Mesodermal cell (in vitro differentiated cells): Measurements from ENCODE around the gene KAZN.
A peak's percentile ranks its signal among the peaks of the same experiment; 100 is the strongest.
"Not testable (repeated sequence)": the region's sequence is repeated elsewhere in the genome, so short reads cannot be mapped to it uniquely, and the experiment has no call there.

Source experiments
- H3K27ac ChIP-seq: 2 replicates; pipeline ENCODE4 v1.7.0; 2013; ENCODE audit warnings: mild to moderate bottlenecking, low read depth, low read length, moderate library complexity; ENCODE audit not compliant: severe bottlenecking
- H3K36me3 ChIP-seq: 2 replicates; pipeline ENCODE4 v1.7.1; 2013; ENCODE audit warnings: mild to moderate bottlenecking, low read length, moderate library complexity; ENCODE audit not compliant: control insufficient read depth, insufficient read depth
- H3K4me1 ChIP-seq: one replicate; pipeline ENCODE4 v1.7.1; 2013; ENCODE audit warnings: mild to moderate bottlenecking, low read length; ENCODE audit not compliant: insufficient read depth, control insufficient read depth, poor library complexity, severe bottlenecking
- H3K4me3 ChIP-seq: 2 replicates; pipeline ENCODE4 v1.7.0; 2013; ENCODE audit warnings: low read length, control low read depth, mild to moderate bottlenecking; ENCODE audit not compliant: insufficient read depth, poor library complexity, severe bottlenecking; ENCODE audit errors: extremely low read depth
- H3K9me3 ChIP-seq: 2 replicates; pipeline ENCODE4 v1.7.1; 2013; ENCODE audit warnings: mild to moderate bottlenecking, low read length, moderate library complexity; ENCODE audit not compliant: control insufficient read depth
- WGBS, 2 experiments: methylation state at CpG; one replicate each; pipeline ENCODE4 v1.1.5; 2013; ENCODE audit warnings: missing lambda C conversion rate in 2 of 2; ENCODE audit not compliant: insufficient coverage in 2 of 2; 5-methylcytosine and 5-hydroxymethylcytosine counted together

KAZN gene

DNA sequence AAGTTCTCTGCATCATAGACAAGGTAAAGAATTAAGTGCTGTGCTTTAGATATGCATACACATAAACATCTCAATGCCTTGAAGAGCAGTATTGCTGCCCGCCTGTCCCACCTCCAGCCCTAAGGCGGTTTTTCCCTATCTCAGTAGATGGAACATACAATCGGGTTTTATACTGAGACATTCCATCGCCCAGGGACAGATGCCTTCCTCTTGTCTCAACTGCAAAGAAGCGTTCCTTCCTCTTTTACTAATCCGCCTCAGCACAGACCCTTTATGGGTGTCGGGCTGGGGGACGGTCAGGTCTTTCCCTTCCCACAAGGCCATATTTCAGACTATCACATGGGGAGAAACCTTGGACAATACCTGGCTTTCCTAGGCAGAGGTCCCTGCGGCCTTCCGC is 537.1 kb downstream of the KAZN start:
- not testable (repeated sequence) for H3K27ac ChIP-seq, H3K36me3 ChIP-seq, H3K4me3 ChIP-seq, H3K9me3 ChIP-seq
- 81 to 92% methylated on average over 5 to 6 of the region's 10 CpGs for WGBS, 2 experiments
- peaks cover 11% of the 10 kb centered on the region for H3K4me1 ChIP-seq

DNA sequence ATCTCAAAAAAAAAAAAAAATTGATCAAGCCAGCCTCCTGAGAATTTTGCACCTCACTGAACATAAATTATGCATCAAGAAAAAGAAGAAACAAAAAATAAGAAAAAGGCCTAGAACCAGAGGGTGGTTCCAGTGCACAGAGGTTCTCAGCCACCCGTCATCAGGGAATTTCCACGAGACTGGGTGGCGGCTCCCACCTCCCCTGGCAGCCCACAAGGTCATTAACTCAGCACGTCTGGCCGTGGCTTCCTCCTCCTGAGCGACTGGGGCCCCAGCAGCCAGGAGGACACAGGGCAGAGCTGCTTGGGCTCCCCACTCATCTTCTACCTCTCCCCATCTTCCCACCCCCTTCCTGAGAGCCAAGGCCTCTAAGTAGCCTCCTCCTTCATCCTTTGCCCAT is 539.3 kb downstream of the KAZN start:
- WGBS, 2 experiments: 93 to 98% methylated on average over 3 to 4 of the region's 6 CpGs
- Histone ChIP-seq H3K4me1 (peaks cover 16% of the 10 kb centered on the region), H3K9me3 (peaks cover 3% of the 10 kb centered on the region)

DNA sequence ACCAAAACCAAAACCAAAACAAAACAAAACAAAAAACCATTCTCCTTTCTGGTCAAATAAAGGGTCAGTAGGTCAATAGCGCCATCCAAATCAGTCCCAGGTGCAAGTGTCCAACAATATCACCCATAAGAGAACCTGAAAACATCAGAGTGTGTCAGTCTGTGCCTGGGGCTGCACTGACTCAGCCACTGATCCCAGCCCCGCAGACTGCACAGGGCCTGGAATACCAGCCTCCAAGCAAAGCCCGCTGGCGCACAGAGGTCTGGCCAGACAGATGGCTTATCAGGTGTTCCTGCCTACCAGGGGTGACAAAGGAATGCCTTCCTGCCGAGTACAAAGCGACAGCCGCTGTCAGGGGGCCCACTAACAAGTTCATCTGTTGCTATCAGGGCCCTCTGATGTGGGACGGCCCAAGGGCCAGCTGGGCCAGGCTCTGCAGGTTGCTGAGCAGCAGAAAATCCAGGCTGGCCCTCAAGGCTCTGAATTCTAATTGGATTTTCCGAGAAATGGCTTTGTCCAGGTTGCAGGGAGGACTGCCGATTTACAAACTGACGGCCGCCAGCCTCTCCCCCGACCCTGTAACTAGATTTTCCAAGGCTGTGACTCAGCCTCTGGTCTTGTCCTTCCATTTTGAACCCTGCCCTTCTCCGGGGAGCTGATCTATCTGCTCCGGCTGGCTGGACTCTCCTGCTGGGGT is 541.3 kb downstream of the KAZN start:
- WGBS, 2 experiments: 20 to 22% methylated on average over 14 to 15 of the region's 15 CpGs
- H3K4me3 ChIP-seq: no peak overlapping the region
- H3K27ac ChIP-seq: peak overlapping the region; percentile 89

More for the DNA sequence above, 539.3 kb downstream of the KAZN start:
- no peak overlapping the region for H3K4me3 ChIP-seq
- H3K36me3 ChIP-seq: no peaks in the 10 kb centered on the region
- H3K27ac ChIP-seq: no peak overlapping the region

DNA sequence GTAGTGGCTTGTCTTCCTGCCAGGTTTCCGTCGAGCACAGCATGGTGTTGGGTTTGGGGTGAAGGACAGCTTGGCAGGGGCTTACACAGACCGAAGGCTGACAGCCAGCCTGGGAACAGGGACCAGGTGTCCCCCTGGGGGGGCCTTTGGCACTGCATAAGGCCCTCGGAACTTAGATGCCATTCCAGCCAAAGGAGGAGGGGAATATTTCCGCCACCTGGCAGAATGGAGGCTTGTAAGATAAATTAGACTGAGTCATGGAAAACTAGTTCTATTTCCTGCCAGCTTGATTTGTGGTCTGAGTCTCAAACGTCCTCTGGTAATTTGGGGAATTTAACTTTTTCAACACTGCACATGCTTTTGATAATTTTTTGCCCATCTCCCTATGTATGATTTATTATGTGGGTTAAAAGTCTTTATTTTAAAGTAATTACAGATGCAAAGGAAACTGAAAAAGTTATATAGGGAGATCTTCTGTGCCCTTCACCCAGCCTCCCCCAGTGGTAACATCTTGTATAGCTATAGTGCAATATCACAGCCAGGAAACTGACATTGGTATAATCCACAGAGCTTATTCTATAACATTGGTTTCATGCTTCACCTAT is 543.6 kb downstream of the KAZN start:
- 95 to 100% methylated on average over 4 to 5 of the region's 6 CpGs for WGBS, 2 experiments

More for the DNA sequence above, 541.3 kb downstream of the KAZN start:
- peaks cover 3% of the 10 kb centered on the region for H3K9me3 ChIP-seq
- H3K36me3 ChIP-seq: no peaks in the 10 kb centered on the region
- H3K4me1 ChIP-seq: peaks cover 16% of the 10 kb centered on the region

DNA sequence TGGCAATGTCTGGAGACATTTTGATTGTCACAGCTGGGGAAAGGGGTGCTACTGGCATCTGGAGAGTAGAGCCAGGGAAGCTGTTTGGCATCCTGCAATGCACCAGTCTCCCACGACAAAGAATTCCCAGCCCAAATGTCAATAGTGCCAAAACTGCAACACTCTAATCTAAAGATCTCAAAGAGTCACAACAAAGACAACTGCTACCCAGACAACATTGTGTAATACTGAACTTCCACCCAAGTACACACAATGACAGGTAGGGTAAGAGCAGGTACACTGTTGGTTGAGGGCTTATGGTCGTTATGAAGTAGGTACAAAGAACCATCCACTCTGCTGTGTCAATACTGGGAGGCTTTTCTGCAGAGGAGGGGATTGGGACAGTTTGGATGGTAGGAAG is 546.8 kb downstream of the KAZN start:
- H3K4me3 ChIP-seq: no peak overlapping the region
- WGBS, 2 experiments: 65 to 100% methylated on average over 2 of the region's 2 CpGs
- H3K4me1 ChIP-seq: peaks cover 18% of the 10 kb centered on the region
- H3K9me3 ChIP-seq: peaks cover 6% of the 10 kb centered on the region
- H3K36me3 ChIP-seq: no peaks in the 10 kb centered on the region
- no peak overlapping the region for H3K27ac ChIP-seq

More for the DNA sequence above, 543.6 kb downstream of the KAZN start:
- Histone ChIP-seq H3K4me1 (peaks cover 25% of the 10 kb centered on the region), H3K9me3 (peaks cover 3% of the 10 kb centered on the region), H3K4me3 (no peak overlapping the region), H3K36me3 (no peaks in the 10 kb centered on the region), H3K27ac (no peak overlapping the region)

DNA sequence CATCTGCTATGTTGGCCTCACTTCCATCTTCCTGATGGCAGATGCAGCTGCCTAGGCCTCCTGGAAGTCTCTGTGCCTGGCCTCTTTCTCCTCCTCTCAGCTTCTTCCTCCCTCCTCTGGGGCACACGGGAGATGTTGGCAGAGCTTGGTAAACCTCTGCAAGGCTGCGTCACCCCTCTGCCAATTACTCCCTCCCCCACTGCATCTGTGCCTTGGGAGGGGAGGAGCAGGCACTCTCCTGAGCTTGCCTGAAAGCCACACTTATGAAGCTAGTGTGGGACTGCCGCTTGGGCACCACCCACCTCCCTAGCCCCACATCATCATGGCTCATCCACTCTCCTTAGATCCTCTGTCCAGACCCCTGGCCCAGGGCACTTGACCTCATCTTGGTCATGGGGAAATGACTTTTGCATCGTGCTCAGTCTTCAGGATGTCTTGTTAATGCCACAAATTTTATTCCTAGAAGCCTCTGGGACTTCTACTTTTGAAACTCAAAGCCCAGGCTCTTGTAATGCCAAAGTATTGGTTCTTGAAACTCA is 547.7 kb downstream of the KAZN start:
- peaks cover 10% of the 10 kb centered on the region for H3K9me3 ChIP-seq
- H3K4me3 ChIP-seq: no peak overlapping the region
- H3K27ac ChIP-seq: no peak overlapping the region
- peaks cover 14% of the 10 kb centered on the region for H3K4me1 ChIP-seq
- H3K36me3 ChIP-seq: no peaks in the 10 kb centered on the region
- 80 to 87% methylated on average over 1 to 4 of the region's 4 CpGs for WGBS, 2 experiments

DNA sequence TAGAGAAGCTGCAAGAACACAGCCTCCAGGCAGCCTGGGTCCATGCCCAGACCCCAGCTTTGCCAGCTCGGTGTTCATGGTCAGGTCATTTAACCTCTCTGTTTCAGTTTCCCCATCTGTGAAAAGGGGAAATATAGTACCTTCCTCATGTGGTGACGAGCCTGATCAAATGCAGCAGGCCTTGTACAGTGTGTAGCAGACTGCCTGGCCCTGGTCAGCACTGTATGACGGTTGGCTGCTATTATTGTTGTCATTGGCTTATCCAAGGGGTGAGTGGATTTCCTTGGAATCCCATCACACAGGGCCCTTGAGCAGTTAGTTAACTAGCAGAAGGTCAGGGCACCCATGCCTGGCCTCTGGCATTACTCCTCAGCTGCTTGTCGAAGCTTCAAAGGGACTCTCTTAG is 548.5 kb downstream of the KAZN start:
- Histone ChIP-seq H3K36me3 (no peaks in the 10 kb centered on the region), H3K4me3 (no peak overlapping the region), H3K9me3 (peaks cover 10% of the 10 kb centered on the region), H3K4me1 (peaks cover 19% of the 10 kb centered on the region), H3K27ac (peak overlapping the region; percentile 32)
- WGBS, 2 experiments: 82 to 84% methylated on average over 4 of the region's 4 CpGs

DNA sequence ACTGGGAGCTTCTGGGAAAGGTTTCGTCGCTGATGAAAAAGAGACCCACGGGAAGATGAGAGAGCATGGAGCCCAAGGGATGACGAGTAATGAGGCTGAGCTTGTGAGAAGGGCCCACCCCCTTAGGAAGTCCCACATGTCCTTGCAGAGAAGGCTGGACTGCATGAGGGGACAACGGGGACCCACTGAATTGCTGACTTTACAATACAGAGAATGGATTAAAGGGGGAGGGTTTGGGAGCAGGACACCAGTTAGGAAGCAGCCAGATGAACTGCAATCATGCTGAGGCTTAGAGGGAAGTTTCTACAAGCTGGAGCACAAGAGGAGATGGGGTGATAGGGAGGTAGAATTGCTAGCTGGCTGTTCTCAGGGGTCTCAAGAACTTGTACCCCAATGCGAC is 549.5 kb downstream of the KAZN start:
- WGBS, 2 experiments: 85 to 88% methylated on average over 6 of the region's 6 CpGs
- Histone ChIP-seq H3K4me1 (peaks cover 22% of the 10 kb centered on the region), H3K27ac (no peak overlapping the region), H3K9me3 (peaks cover 8% of the 10 kb centered on the region), H3K4me3 (no peak overlapping the region), H3K36me3 (no peaks in the 10 kb centered on the region)

DNA sequence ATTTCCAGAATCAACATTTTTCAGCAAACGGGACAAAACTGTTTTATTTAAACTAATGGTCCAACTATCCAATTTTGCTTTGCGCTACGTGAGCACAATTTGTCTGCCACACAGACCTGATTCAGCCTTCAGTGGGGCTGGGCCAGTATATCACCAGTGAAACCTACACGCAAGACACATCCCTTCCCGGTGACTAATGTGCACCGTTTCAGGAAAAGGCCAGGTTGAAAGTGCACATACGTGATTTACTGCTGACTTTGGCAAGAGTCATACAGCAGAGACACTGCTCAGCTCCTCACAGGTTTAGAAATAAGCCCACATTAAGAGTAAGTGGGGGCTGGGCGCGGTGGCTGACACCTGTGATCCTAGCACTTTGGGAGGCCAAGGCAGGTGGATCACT is 550.0 kb downstream of the KAZN start:
- Histone ChIP-seq H3K27ac (no peak overlapping the region), H3K4me1 (peaks cover 22% of the 10 kb centered on the region), H3K4me3 (no peak overlapping the region), H3K36me3 (no peaks in the 10 kb centered on the region), H3K9me3 (peaks cover 8% of the 10 kb centered on the region)
- 90 to 97% methylated on average over 9 of the region's 9 CpGs for WGBS, 2 experiments

DNA sequence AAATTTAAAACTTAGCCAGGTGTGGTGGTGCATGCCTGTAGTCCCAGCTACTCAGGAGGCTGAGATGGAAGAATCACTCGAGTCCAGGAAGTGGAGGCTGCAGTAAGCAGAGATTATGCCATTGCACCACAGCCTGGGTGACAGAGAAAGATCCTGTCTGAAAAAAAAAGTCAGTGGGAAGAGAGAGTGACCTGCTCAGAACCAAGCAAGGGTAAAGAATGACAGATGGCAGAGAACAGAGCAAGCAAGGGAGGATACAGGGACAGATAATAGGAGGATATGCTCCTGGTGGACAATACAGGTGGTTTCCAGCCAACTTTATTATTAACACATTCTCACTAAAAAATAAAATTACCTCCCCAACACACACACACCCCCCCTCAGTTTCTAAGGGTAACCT is 550.5 kb downstream of the KAZN start:
- peaks cover 22% of the 10 kb centered on the region for H3K4me1 ChIP-seq

DNA sequence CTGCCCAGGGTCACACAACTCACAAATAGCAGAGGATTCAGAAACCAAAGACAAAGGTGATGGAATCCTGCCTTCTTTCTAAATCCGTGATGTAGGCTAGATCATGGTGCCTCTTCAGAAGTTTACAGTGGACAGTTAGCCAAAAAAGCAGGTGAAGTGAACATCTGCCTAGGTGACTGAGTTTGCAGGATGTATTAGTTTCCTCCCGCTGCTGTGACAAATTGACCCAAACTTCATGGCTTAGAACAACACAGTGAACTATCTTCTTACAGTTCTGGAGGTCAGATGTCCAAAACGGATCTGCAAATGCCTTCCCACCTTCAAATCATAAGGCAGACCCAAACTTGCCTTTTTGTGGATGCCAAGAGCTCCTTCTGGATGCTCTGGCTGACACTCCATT is 551.9 kb downstream of the KAZN start:
- Histone ChIP-seq H3K9me3 (peaks cover 8% of the 10 kb centered on the region), H3K27ac (no peak overlapping the region), H3K36me3 (no peaks in the 10 kb centered on the region), H3K4me3 (no peak overlapping the region), H3K4me1 (peaks cover 22% of the 10 kb centered on the region)
- 91 to 97% methylated on average over 3 of the region's 3 CpGs for WGBS, 2 experiments

More for the DNA sequence above, 550.5 kb downstream of the KAZN start:
- Histone ChIP-seq H3K27ac (no peak overlapping the region), H3K9me3 (peaks cover 8% of the 10 kb centered on the region), H3K36me3 (no peaks in the 10 kb centered on the region), H3K4me3 (no peak overlapping the region)
- 29 to 57% methylated on average over 1 of the region's 1 CpG for WGBS, 2 experiments
